SU-DHL-6 (cell line): ENCODE measurements around the gene GABRB3.

Source experiments
- CTCF ChIP-seq: fragments of 200-600 bp; sonication (generic); IDR thresholded peaks from one replicate; pipeline ENCODE4 v1.5.1; 2017; ENCODE audit warnings: antibody characterized with exemption, mild to moderate bottlenecking, low read length, moderate library complexity; ENCODE audit not compliant: insufficient read depth, poor library complexity, severe bottlenecking
- EZH2phosphoT487 ChIP-seq: fragments of 200-600 bp; sonication (generic), shearing (Covaris generic); conservative IDR thresholded peaks from 2 replicates; pipeline ENCODE4 v1.6.1; 2018; ENCODE audit warnings: mild to moderate bottlenecking, antibody characterized with exemption, low read length, moderate library complexity, mixed read lengths

DNA sequence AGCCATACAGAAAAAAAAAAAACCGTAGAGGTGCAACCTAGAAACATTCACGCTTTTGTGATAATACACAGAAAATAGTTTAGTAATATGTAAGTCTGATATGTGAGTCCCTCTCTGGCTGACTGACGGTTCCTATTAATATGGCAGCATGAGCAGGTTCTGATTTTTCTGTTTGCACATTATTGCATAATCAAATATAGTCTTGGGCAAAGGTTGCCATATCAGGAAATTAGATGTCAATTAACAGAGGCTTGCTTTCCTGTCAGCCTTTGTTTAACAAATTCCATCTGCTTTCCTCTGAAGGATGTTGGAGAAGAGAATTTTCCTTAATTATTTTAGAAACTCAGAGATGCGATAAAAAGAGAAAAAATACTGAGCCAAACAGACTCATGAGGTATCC is 14.8 kb downstream of the GABRB3 start:
- TF ChIP-seq CTCF (no peak), EZH2phosphoT487 (no peak)
